Activated B cell treated with CpG ODN at 0.5 μM for 24 hours (primary cell): ENCODE data around the gene RELCH. TPM values are rescaled to one million over a fixed set of nuclear protein-coding genes. Genes with fewer than 3 reads are reported as not detected.

Source experiments
- ATAC-seq: fragments of 200-7000 bp; cut with Tn5 transposase; one replicate; pipeline ENCODE4 v1.10.0; 2021; ENCODE audit warnings: low read depth, mild to moderate bottlenecking, moderate library complexity
- CTCF ChIA-PET: fragments of 350-600 bp; sonication (Branson Sonifier 250); formaldehyde crosslinking; loops from one replicate; lab custom pipeline; 2021; ENCODE audit warnings: antibody characterized with exemption; lab: Charles Lee
- POLR2A ChIA-PET: fragments of 350-600 bp; sonication (Branson Sonifier 250); formaldehyde crosslinking; loops from one replicate; lab custom pipeline; 2021; ENCODE audit warnings: antibody characterized with exemption; lab: Charles Lee
- DNase-seq: peaks from one replicate; pipeline ENCODE4 v3.0.0; 2022
- H3K27ac Mint-ChIP-seq: one replicate; pipeline ENCODE4 v1.8.0; 2020; ENCODE audit warnings: mixed read lengths
- H3K27me3 Mint-ChIP-seq: one replicate; pipeline ENCODE4 v1.8.0; 2021; ENCODE audit warnings: mixed read lengths
- H3K36me3 Mint-ChIP-seq: one replicate; pipeline ENCODE4 v1.8.0; 2021; ENCODE audit warnings: low read depth, mixed read lengths
- H3K4me1 Mint-ChIP-seq: one replicate; pipeline ENCODE4 v1.8.0; 2021; ENCODE audit warnings: mixed read lengths
- H3K4me3 Mint-ChIP-seq: one replicate; pipeline ENCODE4 v1.8.0; 2020; ENCODE audit warnings: mild to moderate bottlenecking, mixed read lengths
- H3K9me3 Mint-ChIP-seq: one replicate; pipeline ENCODE4 v1.8.0; 2020; ENCODE audit warnings: mixed read lengths
- intact Hi-C: fragments of 100-400 bp; cut with micrococcal nuclease; formaldehyde crosslinking; loops from one replicate; pipeline ENCODE4 v1.15.1; 2024
- total RNA-seq: library from RNA; stranded (reverse); gene quantifications from 2 replicates; pipeline ENCODE4 v1.2.3, GENCODE V29; 2022
- TF ChIP-seq, protein P1 (sequence below): fragments of 200-600 bp; IDR thresholded peaks from one replicate; pipeline ENCODE4 v1.8.0; 2022; ENCODE audit warnings: antibody characterized with exemption, mild to moderate bottlenecking

RELCH gene
- total RNA-seq, 1 donor from 2014 or later, result 59.0 TPM

DNA sequence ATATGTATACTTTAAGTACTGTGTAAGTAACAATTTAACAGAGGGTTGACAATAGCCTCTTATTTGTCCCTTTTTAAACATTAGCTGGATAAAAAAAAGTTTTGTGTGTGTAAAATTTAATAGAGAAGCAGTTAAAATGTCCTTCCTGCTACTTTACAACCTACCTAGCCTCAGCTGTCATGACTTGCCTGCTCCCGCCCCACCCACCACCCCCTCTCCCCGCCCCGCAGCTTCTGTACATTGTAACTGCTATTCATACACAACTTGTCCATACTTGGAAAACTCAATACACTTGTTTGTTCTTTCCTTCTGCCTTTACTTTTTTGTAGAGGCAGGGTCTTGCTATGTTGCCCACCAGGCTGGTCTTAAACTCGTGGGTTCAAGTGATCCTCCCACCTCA is 19.5 kb downstream of the RELCH start:
- no peak overlapping the region for H3K27ac Mint-ChIP-seq
- peaks cover 3% of the 10 kb centered on the region for H3K9me3 Mint-ChIP-seq
- intact Hi-C loops, result no loop called here
- ATAC-seq (no peak), DNase-seq (no peak)
- H3K36me3 Mint-ChIP-seq, result peaks cover 24% of the 10 kb centered on the region
- CTCF ChIA-PET, result no interaction called here
- H3K27me3 Mint-ChIP-seq, result no peaks in the 10 kb centered on the region
- peaks cover 22% of the 10 kb centered on the region for H3K4me1 Mint-ChIP-seq
- POLR2A ChIA-PET, result no interaction called here
- H3K4me3 Mint-ChIP-seq, result no peak overlapping the region
- TF ChIP-seq, protein P1, sequence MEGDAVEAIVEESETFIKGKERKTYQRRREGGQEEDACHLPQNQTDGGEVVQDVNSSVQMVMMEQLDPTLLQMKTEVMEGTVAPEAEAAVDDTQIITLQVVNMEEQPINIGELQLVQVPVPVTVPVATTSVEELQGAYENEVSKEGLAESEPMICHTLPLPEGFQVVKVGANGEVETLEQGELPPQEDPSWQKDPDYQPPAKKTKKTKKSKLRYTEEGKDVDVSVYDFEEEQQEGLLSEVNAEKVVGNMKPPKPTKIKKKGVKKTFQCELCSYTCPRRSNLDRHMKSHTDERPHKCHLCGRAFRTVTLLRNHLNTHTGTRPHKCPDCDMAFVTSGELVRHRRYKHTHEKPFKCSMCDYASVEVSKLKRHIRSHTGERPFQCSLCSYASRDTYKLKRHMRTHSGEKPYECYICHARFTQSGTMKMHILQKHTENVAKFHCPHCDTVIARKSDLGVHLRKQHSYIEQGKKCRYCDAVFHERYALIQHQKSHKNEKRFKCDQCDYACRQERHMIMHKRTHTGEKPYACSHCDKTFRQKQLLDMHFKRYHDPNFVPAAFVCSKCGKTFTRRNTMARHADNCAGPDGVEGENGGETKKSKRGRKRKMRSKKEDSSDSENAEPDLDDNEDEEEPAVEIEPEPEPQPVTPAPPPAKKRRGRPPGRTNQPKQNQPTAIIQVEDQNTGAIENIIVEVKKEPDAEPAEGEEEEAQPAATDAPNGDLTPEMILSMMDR, result no peak

DNA sequence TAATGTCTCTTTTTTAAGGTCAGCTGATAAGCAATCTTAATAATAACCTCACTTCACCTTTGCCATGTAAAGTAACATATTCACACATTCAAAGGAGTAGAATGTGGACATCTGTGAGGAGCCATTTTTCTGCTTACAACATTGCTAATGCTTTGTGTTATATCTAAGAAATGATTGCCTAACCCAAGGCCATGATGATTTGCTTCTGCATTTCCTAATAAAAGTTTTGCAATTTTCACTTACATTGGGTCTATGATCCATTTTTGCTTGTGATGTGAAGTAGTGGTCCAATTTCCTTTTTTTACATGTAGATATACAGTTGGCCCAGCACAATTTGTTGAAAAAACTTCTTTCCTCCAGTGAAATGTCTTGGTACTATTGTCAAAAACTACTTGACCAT is 22.0 kb downstream of the RELCH start:
- ATAC-seq, result no peak
- no peaks in the 10 kb centered on the region for H3K27me3 Mint-ChIP-seq
- TF ChIP-seq, protein P1, result no peak

DNA sequence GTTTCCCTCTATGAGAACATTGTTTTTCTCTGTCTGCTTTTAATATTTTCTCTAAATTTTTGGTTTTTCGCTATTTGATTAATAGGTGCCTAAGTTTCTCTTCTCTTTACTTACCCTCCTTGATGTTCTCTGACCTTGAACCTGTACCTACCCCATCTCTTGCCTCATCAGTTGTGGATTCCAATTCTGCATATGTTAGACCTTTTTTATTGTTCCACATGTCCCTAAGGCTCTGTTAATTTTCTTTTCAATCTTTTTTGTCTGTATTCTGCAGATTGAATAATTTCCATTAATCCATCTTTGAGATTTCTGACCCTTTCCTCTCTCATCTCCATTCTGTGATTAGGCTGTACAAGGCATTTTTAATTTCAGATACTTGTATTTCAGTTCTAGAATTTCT is 23.1 kb downstream of the RELCH start:
- ATAC-seq (no peak), DNase-seq (no peak)
- peaks cover 39% of the 10 kb centered on the region for H3K36me3 Mint-ChIP-seq
- no peaks in the 10 kb centered on the region for H3K27me3 Mint-ChIP-seq
- no peak overlapping the region for H3K27ac Mint-ChIP-seq
- H3K9me3 Mint-ChIP-seq, result peaks cover 3% of the 10 kb centered on the region
- intact Hi-C loops, result no loop called here
- TF ChIP-seq, protein P1, result no peak
- peaks cover 24% of the 10 kb centered on the region for H3K4me1 Mint-ChIP-seq
- H3K4me3 Mint-ChIP-seq, result no peak overlapping the region
- POLR2A ChIA-PET, result no interaction called here
- CTCF ChIA-PET, result no interaction called here

More for the DNA sequence above, 22.0 kb downstream of the RELCH start:
- intact Hi-C loops, result loop anchor here (2.0 kb wide), 1 partner anchor 16 kb away; no protein-coding TSS in a partner anchor
- POLR2A ChIA-PET, result no interaction called here
- H3K4me3 Mint-ChIP-seq, result no peak overlapping the region
- no peak for DNase-seq
- CTCF ChIA-PET, result interaction anchor here (1.2 kb wide), 1 partner anchor 38 kb away, joined by 3 read pairs; no protein-coding TSS in a partner anchor
- H3K4me1 Mint-ChIP-seq, result peaks cover 26% of the 10 kb centered on the region
- peaks cover 3% of the 10 kb centered on the region for H3K9me3 Mint-ChIP-seq
- H3K27ac Mint-ChIP-seq, result no peak overlapping the region
- peaks cover 37% of the 10 kb centered on the region for H3K36me3 Mint-ChIP-seq

DNA sequence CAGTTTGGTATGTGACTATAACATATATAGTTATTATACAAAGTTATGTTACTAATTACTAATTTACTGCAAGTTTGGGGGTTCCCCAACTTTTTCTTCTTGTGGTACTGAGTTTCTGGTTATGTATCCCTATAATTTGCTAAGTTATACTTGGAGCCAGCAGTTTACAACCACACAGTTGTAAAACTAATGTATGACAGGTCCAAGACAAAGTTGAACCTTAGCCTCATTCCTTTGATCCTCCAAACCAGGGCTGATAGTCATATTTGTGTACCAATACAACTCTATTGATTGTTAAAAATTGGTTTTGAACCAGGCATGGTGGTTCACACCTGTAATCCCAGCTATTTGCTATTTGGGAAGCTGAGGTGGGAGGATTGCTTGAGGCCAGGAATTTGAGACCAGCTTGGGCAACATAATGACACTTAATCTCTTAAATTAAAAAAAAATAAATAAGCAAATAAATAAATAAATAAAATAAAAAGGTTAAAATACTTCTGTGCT is 24.3 kb downstream of the RELCH start:
- H3K36me3 Mint-ChIP-seq, result peaks cover 43% of the 10 kb centered on the region
- CTCF ChIA-PET, result no interaction called here

DNA sequence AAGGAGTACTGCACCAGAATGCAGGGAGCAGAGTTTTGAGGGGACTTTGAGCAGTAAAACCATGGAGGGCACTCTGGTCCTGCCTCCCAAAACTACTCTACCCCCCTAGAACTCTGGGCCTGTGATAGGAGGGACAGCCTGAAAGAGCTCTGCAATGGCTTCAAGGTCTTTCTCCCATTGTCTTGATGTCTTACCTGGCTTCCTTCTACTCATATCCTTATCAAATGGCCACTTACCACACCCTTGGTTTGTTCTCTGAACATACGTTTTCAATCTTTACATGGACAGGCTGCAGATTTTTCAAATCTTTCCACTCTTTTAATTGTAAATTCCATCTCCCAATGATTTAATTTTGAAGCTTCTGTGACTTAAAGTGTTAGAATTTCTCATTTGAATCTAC is 27.7 kb downstream of the RELCH start:
- CTCF ChIA-PET, result interaction anchor here (0.7 to 1.1 kb wide), 2 partner anchors 19 to 84 kb away, joined by 3 read pairs; no protein-coding TSS in a partner anchor
- TF ChIP-seq, protein P1, result no peak
- Mint-ChIP-seq H3K27me3 (no peaks in the 10 kb centered on the region), H3K4me3 (no peak overlapping the region), H3K27ac (no peak overlapping the region), H3K4me1 (peaks cover 4% of the 10 kb centered on the region), H3K36me3 (peaks cover 40% of the 10 kb centered on the region), H3K9me3 (no peaks in the 10 kb centered on the region)
- POLR2A ChIA-PET, result interaction anchor here (1.0 kb wide), 1 partner anchor 28 kb away, joined by 7 read pairs; the partner anchor contains the start of genes PIGN and RELCH
- intact Hi-C loops, result no loop called here
- ATAC-seq, result no peak
- no peak for DNase-seq

More for the DNA sequence above, 24.3 kb downstream of the RELCH start:
- H3K4me1 Mint-ChIP-seq, result peaks cover 22% of the 10 kb centered on the region
- intact Hi-C loops, result no loop called here
- POLR2A ChIA-PET, result no interaction called here
- H3K4me3 Mint-ChIP-seq, result no peak overlapping the region
- H3K27me3 Mint-ChIP-seq, result no peaks in the 10 kb centered on the region
- no peak overlapping the region for H3K27ac Mint-ChIP-seq
- ATAC-seq (no peak), DNase-seq (no peak)
- TF ChIP-seq, protein P1, result no peak
- H3K9me3 Mint-ChIP-seq, result peaks cover 3% of the 10 kb centered on the region
